NCI-H2227 treated with DMSO at 0.1 percent for 48 hours (cell line): ENCODE results near the gene INPP5J.
A peak's percentile ranks its signal among the peaks of the same experiment; 100 is the strongest.

Experiments
- DNase-seq: peaks from one replicate; lab custom pipeline; 2025; lab: John Stamatoyannopoulos, UW

Gene INPP5J

GRCh38 chr22:31126128-31126868, 3.5 kb downstream of the INPP5J start:
- no peak for DNase-seq

- DNase-seq, result no peak
Observed at GRCh38 chr22:31126869-31127175, 4.1 kb downstream of the INPP5J start.

- DNase-seq, result no peak
Observed at GRCh38 chr22:31127181-31127772, 4.5 kb downstream of the INPP5J start.

GRCh38 chr22:31128156-31128555, 5.4 kb downstream of the INPP5J start:
- DNase-seq, result no peak

- no peak for DNase-seq
Observed at GRCh38 chr22:31130873-31131272, 8.1 kb downstream of the INPP5J start.

GRCh38 chr22:31133911-31134310, 11.1 kb downstream of the INPP5J start:
- no peak for DNase-seq

- DNase-seq, result no peak
Observed at GRCh38 chr22:31134688-31135087, 11.9 kb downstream of the INPP5J start.

GRCh38 chr22:31135706-31136105, 12.9 kb downstream of the INPP5J start:
- no peak for DNase-seq

GRCh38 chr22:31136155-31136554, 13.4 kb downstream of the INPP5J start:
- DNase-seq, result no peak

GRCh38 chr22:31136711-31137110, 13.9 kb downstream of the INPP5J start:
- no peak for DNase-seq

GRCh38 chr22:31137721-31138120, 15.0 kb downstream of the INPP5J start:
- DNase-seq, result no peak

- DNase-seq, result no peak
Observed at GRCh38 chr22:31138126-31138525, 15.4 kb downstream of the INPP5J start.

GRCh38 chr22:31139066-31139465, 16.3 kb downstream of the INPP5J start:
- no peak for DNase-seq

- DNase-seq, result no peak
Observed at GRCh38 chr22:31139866-31140716, 17.3 kb downstream of the INPP5J start, which contains the start of gene PLA2G3. PLA2G3 (minus strand) TSS chr22:31140508; CDS start chr22:31140354, 154 bp downstream.

GRCh38 chr22:31140746-31141145, 18.0 kb downstream of the INPP5J start:
- no peak for DNase-seq

- no peak for DNase-seq
Observed at GRCh38 chr22:31141551-31141950, 18.8 kb downstream of the INPP5J start.

- no peak for DNase-seq
Observed at GRCh38 chr22:31142285-31142684, 19.5 kb downstream of the INPP5J start.

- DNase-seq, result no peak
Observed at GRCh38 chr22:31143038-31143437, 20.3 kb downstream of the INPP5J start.

- no peak for DNase-seq
Observed at GRCh38 chr22:31143537-31143936, 20.8 kb downstream of the INPP5J start.

- no peak for DNase-seq
Observed at GRCh38 chr22:31144223-31144622, 21.5 kb downstream of the INPP5J start.

GRCh38 chr22:31148488-31148887, 25.7 kb downstream of the INPP5J start:
- DNase-seq, result no peak

- peak; percentile 63 for DNase-seq
Observed at GRCh38 chr22:31148953-31149627, 26.3 kb downstream of the INPP5J start.
